ENCODE data around the gene NMBR. TPM values are rescaled to one million over a fixed set of nuclear protein-coding genes. Genes with fewer than 3 reads are reported as not detected.

NMBR gene
- total RNA-seq, 1 experiment from 2014 or later: not detected

- no peak for DNase-seq
- no peak overlapping the region for H4K8ac ChIP-seq (replicated peaks; ENCODE audit: insufficient read length, low read depth, low read length)
- no peak overlapping the region for H3K4me2 ChIP-seq (ENCODE audit: insufficient read depth, insufficient read length, low read length)
- Mint-ChIP-seq H3K27me3 (ENCODE audit: low read depth) (no peaks in the 10 kb centered on the region), H3K27ac (no peak overlapping the region), H3K4me3 (no peak overlapping the region), H3K4me1 (no peaks in the 10 kb centered on the region), H3K36me3 (ENCODE audit: insufficient read depth in 1 of 3, low read depth in 3 of 3) (peaks cover 0 to 7% (median 0%) of the 10 kb centered on the region in 3 experiments; a peak in 2 of 7 replicates), H3K9me3 (no peaks in the 10 kb centered on the region)
- no peak overlapping the region for H4K91ac ChIP-seq (ENCODE audit: insufficient read length, low read depth, low read length)
- no peak for TF ChIP-seq CTCF (conservative IDR thresholded peaks at IDR 0.05)
- H3K4ac ChIP-seq (ENCODE audit: low read depth, low read length): no peak overlapping the region
- no peak overlapping the region for H3T11ph ChIP-seq (ENCODE audit: low read length)
- no peak overlapping the region for H3K23ac ChIP-seq (ENCODE audit: insufficient read length, low read depth, low read length)
- H2BK12ac ChIP-seq (ENCODE audit: insufficient read length, low read depth, low read length): no peak overlapping the region
- H2BK20ac ChIP-seq (ENCODE audit: low read depth, low read length, poor library complexity, severe bottlenecking): no peak overlapping the region
- H3K9me3 ChIP-seq (ENCODE audit: control insufficient read depth, low read depth, low read length): no peaks in the 10 kb centered on the region
- no peak overlapping the region for H2BK120ac ChIP-seq (ENCODE audit: low read depth, low read length, poor library complexity, severe bottlenecking)
- no peak overlapping the region for H2BK5ac ChIP-seq (ENCODE audit: insufficient read length, low read length)
- no CpG with 5 or more reads among the region's 2 CpGs for WGBS (ENCODE audit: extremely low coverage, insufficient read length, low lambda C conversion rate)
- H4K5ac ChIP-seq (ENCODE audit: insufficient read length, low read depth, low read length): no peak overlapping the region
- H3K27ac ChIP-seq (ENCODE audit: insufficient read length, low read depth, low read length): no peak overlapping the region
- no peak overlapping the region for H3K9ac ChIP-seq (ENCODE audit: extremely low read depth, insufficient read length, low read length)
- no peaks in the 10 kb centered on the region for H3K4me1 ChIP-seq (ENCODE audit: insufficient read depth, low read length)
- H3K23me2 ChIP-seq (ENCODE audit: insufficient read length, low read depth, low read length, poor library complexity, severe bottlenecking): no peaks in the 10 kb centered on the region
- no peaks in the 10 kb centered on the region for H3K27me3 ChIP-seq (ENCODE audit: insufficient read depth, low read length)
- H3K18ac ChIP-seq (ENCODE audit: insufficient read length, low read depth, low read length): no peak overlapping the region
- H2AFZ ChIP-seq (ENCODE audit: low read length): no peak overlapping the region
- H3K14ac ChIP-seq (ENCODE audit: insufficient read depth, low read length): no peak overlapping the region
- H3K79me2 ChIP-seq (ENCODE audit: insufficient read depth, low read length): no peaks in the 10 kb centered on the region
- H4K20me1 ChIP-seq (ENCODE audit: control insufficient read depth, insufficient read depth, insufficient read length): no peaks in the 10 kb centered on the region
- no peak overlapping the region for H2BK15ac ChIP-seq (ENCODE audit: low read depth, low read length)
- no peak overlapping the region for H2AK5ac ChIP-seq (ENCODE audit: insufficient read length, low read length)
- no peak overlapping the region for H3K56ac ChIP-seq (ENCODE audit: insufficient read length, low read depth, low read length)
- H3K79me1 ChIP-seq (ENCODE audit: insufficient read depth, low read depth, low read length, poor library complexity, severe bottlenecking): no peaks in the 10 kb centered on the region
These were observed 42.1 kb upstream of the NMBR start for GRCh38 chr6:142189057-142189456.

Data from H9 (cell line).